HepG2 (cell line): Measurements from ENCODE around the gene MTHFD1. TPM values are rescaled to one million over a fixed set of nuclear protein-coding genes. Genes with fewer than 3 reads are reported as not detected.

ENCODE experiments used
- ATAC-seq: fragments of 200-7000 bp; cut with Tn5 transposase; 3 replicates; pipeline ENCODE4 v1.9.1; 2020; ENCODE audit warnings: mild to moderate bottlenecking, moderate library complexity
- BruUV-seq: library from RNA; stranded (reverse); fragments of 400-500 nt; replicated peaks from 2 replicates; lab custom pipeline; 2021; lab: Mats Ljungman, UMichigan
- CTCF ChIA-PET: fragments of 300-600 bp; formaldehyde crosslinking; extraction: SDS; loops from one replicate; lab custom pipeline; 2021; ENCODE audit warnings: low total read pairs, inconsistent platforms, low intra/inter-chr PET ratio; lab: Yijun Ruan, JAX
- POLR2A ChIA-PET: fragments of 350-600 bp; sonication (Branson Sonifier 250); formaldehyde crosslinking; loops from one replicate; lab custom pipeline; 2020; ENCODE audit warnings: antibody characterized with exemption, inconsistent platforms; lab: Yijun Ruan, JAX
- DNase-seq: peaks from one replicate; pipeline ENCODE4 v3.0.0-alpha.2; 2015; ENCODE audit warnings: low spot score
- FAIRE-seq: peaks from 3 replicates; lab custom pipeline; 2011; peaks lifted over from hg19 to GRCh38; lab: Jason Lieb, UNC
- H2AFZ ChIP-seq: one replicate; pipeline ENCODE4 v1.6.1; 2011; ENCODE audit warnings: low read length, inconsistent platforms
- H3K27ac ChIP-seq: fragments of 300-600 bp; 3 replicates; pipeline ENCODE4 v1.8.0; 2011; ENCODE audit warnings: mixed run types, mild to moderate bottlenecking, mixed read lengths, low read length, inconsistent platforms; ENCODE audit not compliant: insufficient read depth; ENCODE audit errors: extremely low read length
- H3K27me3 ChIP-seq, 2 experiments: fragments of 200-600 bp in 1 of 2; 2 replicates in 1 of 2; 3 replicates in 1 of 2; pipeline versions ENCODE4 v1.6.0 to v1.8.0; 2011; ENCODE audit warnings: low read length in 2 of 2, mild to moderate bottlenecking in 2 of 2, moderate library complexity in 2 of 2, inconsistent platforms in 1 of 2; ENCODE audit not compliant: insufficient read depth in 2 of 2, control insufficient read depth in 1 of 2
- H3K36me3 ChIP-seq, 2 experiments: fragments of 200-600 bp in 1 of 2; replicated peaks in 1 of 2; 2 replicates in 1 of 2; 3 replicates in 1 of 2; pipeline versions ENCODE4 v1.5.1 to v1.8.0; 2011; ENCODE audit warnings: low read length in 2 of 2, inconsistent platforms in 1 of 2; ENCODE audit not compliant: insufficient read depth in 2 of 2, control insufficient read depth in 1 of 2
- H3K4me1 ChIP-seq: 2 replicates; pipeline ENCODE4 v1.5.1; 2012; ENCODE audit warnings: low read length, inconsistent platforms; ENCODE audit not compliant: insufficient read depth
- H3K4me2 ChIP-seq: 2 replicates; pipeline ENCODE4 v1.6.0; 2011; ENCODE audit warnings: low read depth, low read length, inconsistent platforms
- H3K4me3 ChIP-seq, 3 experiments: fragments of 200-600 bp in 1 of 3; sonication (generic), shearing (Covaris generic) in 1 of 3; replicated peaks in 1 of 3; 2 replicates each; pipeline ENCODE4 v1.5.1; 2011 to 2016; ENCODE audit warnings: low read length in 3 of 3, inconsistent platforms in 2 of 3, low read depth in 2 of 3, mild to moderate bottlenecking in 2 of 3, control low read depth in 1 of 3, mixed read lengths in 1 of 3; ENCODE audit not compliant: insufficient read depth in 1 of 3
- H3K79me2 ChIP-seq: one replicate; pipeline ENCODE4 v1.6.1; 2011; ENCODE audit warnings: low read length, inconsistent platforms; ENCODE audit not compliant: insufficient read depth
- H3K9ac ChIP-seq: 2 replicates; pipeline ENCODE4 v1.6.0; 2011; ENCODE audit warnings: mild to moderate bottlenecking, low read depth, low read length, inconsistent platforms; ENCODE audit not compliant: insufficient read depth
- H3K9me3 ChIP-seq: 2 replicates; pipeline ENCODE4 v1.5.1; 2012; ENCODE audit warnings: mild to moderate bottlenecking, low read length
- H4K20me1 ChIP-seq: 2 replicates; pipeline ENCODE4 v1.6.0; 2011; ENCODE audit warnings: inconsistent platforms, mild to moderate bottlenecking, low read length, moderate library complexity; ENCODE audit not compliant: insufficient read depth
- ARID5B ChIP-seq: IDR thresholded peaks from 2 replicates; pipeline ENCODE4 v1.4.0; 2020; ENCODE audit warnings: mild to moderate bottlenecking, missing genetic modification reagents
- ATF5 ChIP-seq: sonication (generic); formaldehyde crosslinking; IDR thresholded peaks from 2 replicates; pipeline ENCODE4 v1.4.0; 2020; ENCODE audit warnings: mild to moderate bottlenecking, low read depth, missing genetic modification reagents
- BCL3 ChIP-seq: sonication (generic); formaldehyde crosslinking; IDR thresholded peaks from 2 replicates; pipeline ENCODE4 v1.5.1; 2020; ENCODE audit warnings: mild to moderate bottlenecking, missing genetic modification reagents, moderate library complexity
- CAMTA2 ChIP-seq: sonication (generic); formaldehyde crosslinking; IDR thresholded peaks from 2 replicates; pipeline ENCODE4 v1.4.0; 2020; ENCODE audit warnings: mild to moderate bottlenecking, missing genetic modification reagents, borderline replicate concordance
- FOXP4 ChIP-seq: sonication (generic); formaldehyde crosslinking; IDR thresholded peaks from 2 replicates; pipeline ENCODE4 v1.4.0; 2020; ENCODE audit warnings: missing genetic modification reagents
- GRHL1 ChIP-seq: sonication (generic); formaldehyde crosslinking; conservative IDR thresholded peaks from 2 replicates; pipeline ENCODE4 v1.8.0; 2022; ENCODE audit warnings: missing genetic modification reagents
- SIN3A ChIP-seq: IDR thresholded peaks from 2 replicates; pipeline ENCODE4 v1.6.1; 2011; ENCODE audit warnings: low read depth, mild to moderate bottlenecking, control low read depth, low read length, borderline replicate concordance
- SYNCRIP ChIP-seq: fragments of 200-400 bp; formaldehyde crosslinking; IDR thresholded peaks from 2 replicates; pipeline ENCODE4 v1.6.1; 2018; ENCODE audit warnings: mild to moderate bottlenecking, low read depth, low read length; ENCODE audit not compliant: insufficient read depth
- YY1 ChIP-seq: IDR thresholded peaks from 2 replicates; pipeline ENCODE4 v1.6.1; 2011; ENCODE audit warnings: low read length, low read depth, moderate library complexity, mild to moderate bottlenecking; ENCODE audit not compliant: insufficient read depth, insufficient replicate concordance
- ZBTB2 ChIP-seq: sonication (generic); formaldehyde crosslinking; IDR thresholded peaks from 2 replicates; pipeline ENCODE4 v1.8.0; 2022; ENCODE audit warnings: low read depth, missing genetic modification reagents
- ZNF484 ChIP-seq: sonication (generic); formaldehyde crosslinking; IDR thresholded peaks from 2 replicates; pipeline ENCODE4 v1.5.1; 2020; ENCODE audit warnings: mild to moderate bottlenecking, low read depth, missing genetic modification reagents, borderline replicate concordance
- ZNF614 ChIP-seq: IDR thresholded peaks from 2 replicates; pipeline ENCODE4 v1.6.1; 2018; ENCODE audit warnings: missing biosample characterization, missing genetic modification reagents, inconsistent platforms, borderline replicate concordance
- WGBS: methylation state at CpG from one replicate; pipeline ENCODE4 v1.1.6; 2017; ENCODE audit warnings: low lambda C conversion rate; 5-methylcytosine and 5-hydroxymethylcytosine counted together
- in situ Hi-C: cut with HindIII; loops from 2 replicates; pipeline ENCODE4 v1.10.0; 2017; ENCODE audit warnings: low pct_unique_long_range_greater_than_20kb; ENCODE audit not compliant: extremely low pct_ligation_motif_present
- intact Hi-C: fragments of 100-400 bp; cut with micrococcal nuclease; formaldehyde crosslinking; loops from one replicate; pipeline ENCODE4 v1.10.0; 2022; ENCODE audit not compliant: unreplicated experiment
- polyA plus RNA-seq, 8 experiments: library from polyadenylated mRNA; depleted of rRNA in 3 of 8; stranded (reverse) in 7 of 8; unstranded in 1 of 8; fragments of >200 nt; fragmentation: Illumina TruSeq in 4 of 8; extraction: Trizol in 4 of 8; gene quantifications; 2 replicates each; pipeline versions ENCODE4 v1.2.1 to v1.2.3, GENCODE V29; 2011 to 2016; ENCODE audit warnings: low read depth in 4 of 8, missing spikeins in 1 of 8, mixed read lengths in 1 of 8; ENCODE audit not compliant: insufficient read depth in 1 of 8
- total RNA-seq, 5 experiments: library from RNA; depleted of rRNA; stranded (reverse); fragments of >200 nt; fragmentation: Illumina TruSeq; extraction: Trizol; gene quantifications; 2 replicates each; pipeline ENCODE4 v1.2.3, GENCODE V29; 2016; ENCODE audit warnings: low read depth in 1 of 5

The MTHFD1 gene
- total and polyA plus RNA-seq, 2 of the 13 experiments (the other 11 are each of a cell fraction or from before 2014, with no cell fraction given), result 31.0 to 106 TPM

- in situ Hi-C loops (no loop called here), intact Hi-C loops (no loop called here)
- FAIRE-seq, result no peak
- Histone ChIP-seq H3K27ac (no peak overlapping the region), H3K4me2 (no peak overlapping the region), H2AFZ (no peak overlapping the region), H4K20me1 (0 out of 2 replicates have a peak, but pooled peaks cover 3% of the 10 kb centered on the region), H3K9me3 (no peaks in the 10 kb centered on the region), H3K27me3 (no peaks in the 10 kb centered on the region), H3K79me2 (no peaks in the 10 kb centered on the region), H3K36me3 (peaks cover 21 to 85% of the 10 kb centered on the region in 2 experiments), H3K4me1 (no peaks in the 10 kb centered on the region), H3K9ac (no peak overlapping the region), H3K4me3 (no peak overlapping the region)
- POLR2A ChIA-PET, result no interaction called here
- BruUV-seq, result no TSS peak
- 100% methylated on average over 3 of the region's 3 CpGs for WGBS
- no peak for ATAC-seq
- no peak for DNase-seq
- CTCF ChIA-PET, result no interaction called here
- no peak for TF ChIP-seq ATF5 (CRISPR knock-in tag)
- no peak for TF ChIP-seq BCL3 (CRISPR knock-in tag)
- no peak for TF ChIP-seq GRHL1 (CRISPR knock-in tag)
- TF ChIP-seq SYNCRIP, result no peak
- TF ChIP-seq ZBTB2 (CRISPR knock-in tag), result no peak
- no peak for TF ChIP-seq ARID5B
- no peak for TF ChIP-seq YY1
- no peak for TF ChIP-seq FOXP4
- no peak for TF ChIP-seq ZNF484
- no peak for TF ChIP-seq SIN3A
- TF ChIP-seq ZNF614, result no peak
- no peak for TF ChIP-seq CAMTA2 (CRISPR knock-in tag)
Observed at GRCh38 chr14:64434528-64434927, 46.4 kb downstream of the MTHFD1 start.
